Dedifferentiated amniotic fluid mesenchymal stem cell (primary cell): Measurements from ENCODE around the gene TBATA.

Source experiments
- DNase-seq: peaks from one replicate; pipeline ENCODE4 v3.0.0-alpha.2; 2016; ENCODE audit errors: extremely low spot score

The TBATA gene

DNA sequence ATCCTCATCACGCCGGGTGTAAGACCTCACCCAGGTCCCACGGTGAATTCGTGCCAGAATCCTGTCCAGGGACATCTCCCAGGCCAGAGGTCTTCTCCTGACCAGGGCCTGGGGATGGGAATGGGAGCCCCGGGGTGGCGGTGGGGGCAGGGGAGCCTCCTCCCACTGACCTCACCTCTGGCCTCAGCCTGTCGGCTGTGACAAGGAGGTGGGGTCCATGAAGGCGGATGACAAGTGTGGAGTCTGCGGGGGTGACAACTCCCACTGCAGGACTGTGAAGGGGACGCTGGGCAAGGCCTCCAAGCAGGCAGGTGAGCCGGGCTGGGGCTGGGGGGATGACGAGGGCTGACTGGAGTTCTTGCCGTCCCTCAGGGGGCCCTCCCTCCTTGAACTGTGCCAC, 41.3 kb downstream of the TBATA start:
- no peak for DNase-seq

GRCh38 chr10:70743430-70743788, 41.8 kb downstream of the TBATA start:
- no peak for DNase-seq

- DNase-seq = peak; percentile 56
Observed at GRCh38 chr10:70742537-70743429, 42.4 kb downstream of the TBATA start.

DNA sequence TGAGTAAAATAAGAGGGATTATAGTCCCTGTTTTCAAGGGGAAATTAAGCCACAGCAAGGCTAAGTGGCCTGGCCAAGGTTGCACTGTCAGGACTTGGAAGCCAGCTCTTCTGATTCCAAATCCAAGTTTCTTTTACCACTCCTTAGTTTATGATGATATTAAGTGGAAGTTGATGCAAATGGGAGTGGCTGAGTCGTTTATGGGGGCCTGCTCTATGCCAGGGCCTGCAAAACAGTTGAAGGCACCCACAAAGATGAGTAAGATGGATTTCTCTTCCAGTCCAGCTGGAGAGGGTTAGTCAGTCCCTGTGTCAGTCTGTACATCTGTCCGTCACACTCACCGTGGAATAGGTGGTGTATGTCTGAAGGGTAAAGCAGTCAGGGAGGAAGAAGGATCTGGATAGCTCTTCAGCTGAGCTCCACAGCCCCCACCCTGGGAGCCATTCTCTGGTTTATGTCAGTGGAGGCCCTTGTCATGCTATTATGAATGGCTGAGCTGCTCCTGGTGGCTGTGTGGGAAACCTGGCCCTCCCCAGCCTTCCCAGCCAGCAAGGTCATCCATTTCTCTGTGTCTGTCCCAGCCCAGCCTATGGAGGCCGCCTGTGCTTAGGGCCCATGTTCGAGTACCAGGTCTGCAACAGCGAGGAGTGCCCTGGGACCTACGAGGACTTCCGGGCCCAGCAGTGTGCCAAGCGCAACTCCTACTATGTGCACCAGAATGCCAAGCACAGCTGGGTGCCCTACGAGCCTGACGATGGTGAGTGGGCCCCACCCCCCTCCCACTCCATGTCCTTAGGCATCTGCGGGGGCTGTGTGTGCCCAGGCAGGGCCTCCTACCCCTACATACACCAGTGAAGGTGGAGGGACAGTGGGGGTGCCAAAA, 44.5 kb downstream of the TBATA start:
- DNase-seq = no peak

- no peak for DNase-seq
Observed at GRCh38 chr10:70738761-70739121, 46.4 kb downstream of the TBATA start.

DNA sequence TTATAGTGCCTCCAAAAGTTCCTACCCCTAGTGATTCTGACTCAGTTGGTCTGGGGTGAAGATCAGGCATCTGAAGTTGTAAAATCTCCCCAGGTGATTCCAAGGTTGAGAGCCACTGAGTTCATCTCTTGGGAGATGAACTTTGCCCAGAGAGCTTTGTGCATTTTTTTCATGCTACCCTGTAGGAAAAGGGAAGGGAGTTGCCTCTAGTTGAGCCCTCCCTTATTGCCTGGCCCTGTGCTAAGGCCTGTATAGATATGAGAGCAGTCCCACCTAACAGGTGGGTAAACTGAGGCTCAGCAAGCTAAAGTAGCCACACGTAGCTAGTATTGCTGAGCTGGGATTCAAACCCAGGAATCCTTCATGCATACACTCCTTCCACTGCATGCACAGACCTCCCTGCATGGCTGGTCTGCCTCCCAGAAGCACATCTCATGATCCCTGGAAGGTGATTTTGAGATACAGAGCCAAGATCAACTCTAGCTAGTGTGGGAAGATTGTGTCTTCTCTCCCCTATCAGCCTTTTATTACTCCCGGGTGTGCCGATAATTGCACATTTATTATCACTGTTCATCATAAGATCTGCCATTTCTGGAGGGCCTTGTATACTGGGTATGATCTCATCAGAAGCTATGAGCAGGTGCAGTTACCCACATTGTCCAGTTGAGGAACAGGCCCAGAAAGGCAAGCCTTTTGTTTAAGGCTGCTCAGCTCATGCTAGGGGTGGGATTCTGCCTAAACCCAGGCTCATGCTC, 47.0 kb downstream of the TBATA start:
- no peak for DNase-seq

- DNase-seq = no peak
Observed at GRCh38 chr10:70737250-70737649, 47.9 kb downstream of the TBATA start.

GRCh38 chr10:70736525-70736924, 48.7 kb downstream of the TBATA start:
- no peak for DNase-seq

DNA sequence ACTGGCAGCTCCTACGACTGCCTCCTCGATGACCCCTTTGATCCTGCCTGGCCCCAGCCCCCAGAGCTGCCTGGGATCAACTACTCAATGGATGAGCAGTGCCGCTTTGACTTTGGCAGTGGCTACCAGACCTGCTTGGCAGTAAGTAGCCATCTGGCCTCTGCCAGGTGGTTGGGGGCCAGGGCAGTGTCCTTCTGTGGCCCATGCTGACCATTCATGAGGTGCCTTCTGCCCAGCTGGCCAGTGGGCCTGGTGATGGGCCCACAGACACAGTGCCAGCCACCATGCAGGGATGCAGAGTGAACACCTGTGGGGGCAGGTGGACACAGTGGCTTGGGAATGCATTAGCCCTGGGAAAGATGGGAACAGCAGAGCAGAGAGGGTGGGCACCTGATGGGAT, 50.0 kb downstream of the TBATA start:
- DNase-seq = no peak

DNA sequence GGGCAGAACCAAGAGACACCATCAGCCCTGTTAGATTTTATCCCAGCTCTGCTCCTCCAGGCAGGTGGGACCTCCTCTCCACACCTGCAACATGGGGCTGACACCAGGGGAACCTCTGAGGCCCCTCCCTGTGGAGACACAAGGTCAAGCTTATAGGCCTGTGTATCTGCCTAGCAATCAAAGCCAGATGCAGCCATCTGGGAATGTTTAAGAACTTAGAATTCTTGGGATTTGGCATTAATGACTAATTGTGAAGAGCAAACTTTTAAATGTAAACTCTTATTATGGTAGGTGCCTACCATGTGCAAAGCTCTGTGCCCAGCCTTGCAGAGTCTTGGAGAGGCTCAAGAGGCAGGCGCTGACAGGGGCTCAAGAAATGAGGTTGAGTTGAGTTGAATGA, 52.1 kb downstream of the TBATA start:
- no peak for DNase-seq

DNA sequence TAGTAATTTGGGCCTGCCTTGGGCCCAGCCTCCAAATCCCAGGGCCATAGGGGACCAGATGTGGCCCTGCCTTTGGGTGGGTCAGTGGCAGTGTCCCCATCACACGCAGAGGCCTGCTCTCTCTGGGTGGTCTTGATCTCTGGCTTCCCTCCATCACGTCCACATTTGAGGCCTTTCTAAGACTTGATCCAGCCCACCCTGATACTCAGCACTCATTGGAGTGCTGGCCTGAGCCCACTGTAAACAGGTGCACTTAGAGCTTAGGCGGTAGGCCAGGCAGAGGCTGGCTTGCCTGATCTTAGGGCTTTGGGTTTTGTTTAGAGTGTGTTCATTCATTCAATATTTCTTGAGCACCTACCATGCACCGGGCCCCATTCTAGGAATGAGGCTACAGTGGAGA, 52.6 kb downstream of the TBATA start:
- DNase-seq = no peak

DNA sequence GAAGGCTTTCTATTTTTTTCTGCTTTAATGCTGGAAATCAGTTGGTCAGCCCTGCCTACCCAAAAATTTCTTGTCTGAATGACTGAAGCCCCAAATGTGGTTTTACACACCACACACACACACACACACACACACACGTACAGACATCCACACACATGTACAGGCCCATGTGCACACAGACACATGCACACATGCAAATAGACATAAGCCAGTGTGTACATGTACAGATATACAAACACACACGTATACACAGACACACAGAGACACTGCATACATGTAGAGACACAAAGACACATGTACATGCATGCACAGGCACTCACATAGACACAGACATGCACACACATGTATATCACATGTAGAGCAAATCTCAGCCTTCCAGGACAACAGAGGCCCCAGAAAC, 54.2 kb downstream of the TBATA start:
- DNase-seq = no peak

DNA sequence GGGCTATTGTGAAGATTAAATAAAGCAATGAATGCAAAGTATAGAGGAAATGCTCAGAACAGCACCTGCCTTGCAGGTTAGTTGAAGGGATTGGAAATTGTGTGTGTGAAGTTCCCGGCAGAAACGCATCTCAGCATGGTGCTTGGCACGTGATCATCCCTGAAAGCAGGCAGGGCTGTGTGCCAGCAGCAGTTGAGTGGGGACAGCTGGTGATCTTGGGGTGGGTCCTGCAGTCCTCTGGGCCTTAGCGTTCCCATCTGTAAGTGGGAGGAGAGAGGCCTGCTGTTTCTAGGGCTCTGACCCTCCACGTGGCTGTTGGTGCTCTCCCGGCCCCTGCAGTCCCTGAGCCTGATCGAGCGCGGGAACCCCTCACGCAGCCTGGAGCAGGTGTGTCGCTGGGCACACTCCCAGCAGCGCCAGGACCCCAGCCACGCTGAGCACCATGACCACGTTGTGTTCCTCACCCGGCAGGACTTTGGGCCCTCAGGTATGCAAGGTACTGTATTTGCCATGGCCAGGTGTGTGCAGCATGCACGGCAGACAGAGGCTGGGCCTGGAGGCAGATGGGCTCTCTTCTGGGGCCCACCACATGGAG, 55.3 kb downstream of the TBATA start:
- no peak for DNase-seq

GRCh38 chr10:70728328-70728727, 56.8 kb downstream of the TBATA start:
- no peak for DNase-seq

- no peak for DNase-seq
Observed at GRCh38 chr10:70726909-70727495, 58.2 kb downstream of the TBATA start.

- DNase-seq = no peak
Observed at GRCh38 chr10:70723771-70724170, 61.4 kb downstream of the TBATA start.

DNA sequence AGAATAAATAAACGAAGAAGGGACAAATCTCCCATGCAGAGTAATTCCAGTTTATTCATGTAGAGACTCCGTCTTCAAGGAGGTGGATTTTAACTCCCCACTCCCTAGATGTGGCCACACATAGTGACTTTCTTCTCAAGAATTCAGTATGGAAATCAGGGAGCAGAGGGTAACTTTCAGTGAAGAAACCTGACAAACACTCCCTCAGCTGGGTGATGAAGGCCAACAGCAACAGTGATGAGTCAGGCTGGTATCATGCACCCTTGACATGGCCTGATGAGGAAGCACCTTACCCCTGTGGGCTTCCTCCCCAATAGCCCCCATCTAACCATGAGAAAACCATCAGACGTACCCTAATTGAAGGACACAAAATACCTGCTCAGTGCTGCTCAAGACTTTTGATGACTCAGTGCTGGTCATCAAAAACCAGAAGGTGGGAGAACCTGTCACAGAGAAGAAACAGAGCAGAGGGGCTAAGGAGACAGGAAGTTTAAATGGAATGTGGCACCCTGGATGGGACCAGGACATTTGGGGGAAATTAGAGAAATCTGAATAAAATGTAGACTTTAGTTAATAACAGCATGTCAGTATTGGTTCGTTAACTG, 62.3 kb downstream of the TBATA start:
- no peak for DNase-seq
